SK-N-SH treated with all-trans-retinoic acid at 6 μM for 48 hours (cell line): ENCODE data around the gene SELPLG.

ENCODE experiments used
- ARNTL ChIP-seq: fragments of 450-650 bp; formaldehyde crosslinking; IDR thresholded peaks from 2 replicates; pipeline ENCODE4 v1.5.0; 2020; ENCODE audit warnings: low read depth, mild to moderate bottlenecking, moderate library complexity, borderline replicate concordance
- CREB5 ChIP-seq: fragments of 250-450 bp; sonication (Bioruptor Pico); IDR thresholded peaks from 2 replicates; pipeline ENCODE4 v1.5.1; 2020; ENCODE audit warnings: low read depth, mild to moderate bottlenecking, moderate library complexity
- CSDC2 ChIP-seq: fragments of 250-450 bp; sonication (Bioruptor Pico); IDR thresholded peaks from 2 replicates; pipeline ENCODE4 v1.5.0; 2020; ENCODE audit warnings: mild to moderate bottlenecking, moderate library complexity
- ISL1 ChIP-seq: fragments of 250-450 bp; sonication (Bioruptor Pico); IDR thresholded peaks from 2 replicates; pipeline ENCODE4 v2.1.2; 2022; ENCODE audit warnings: mild to moderate bottlenecking, moderate library complexity
- POU6F1 ChIP-seq: fragments of 250-450 bp; sonication (Bioruptor Pico); IDR thresholded peaks from 2 replicates; pipeline ENCODE4 v1.8.0; 2021; ENCODE audit warnings: low read depth, mild to moderate bottlenecking, moderate library complexity, borderline replicate concordance
- TOX ChIP-seq: fragments of 250-450 bp; sonication (Bioruptor Pico); IDR thresholded peaks from 2 replicates; pipeline ENCODE4 v1.8.0; 2021; ENCODE audit warnings: mild to moderate bottlenecking, moderate library complexity, borderline replicate concordance
- ZFP3 ChIP-seq: fragments of 250-450 bp; sonication (Bioruptor Pico); IDR thresholded peaks from 2 replicates; pipeline ENCODE4 v1.5.0; 2020; ENCODE audit warnings: mild to moderate bottlenecking, moderate library complexity

GRCh38 chr12:108622921-108623514 is 10.7 kb downstream of the SELPLG start:
- TF ChIP-seq TOX (CRISPR knock-in tag) (no peak), CSDC2 (CRISPR knock-in tag) (no peak), POU6F1 (no peak), ZFP3 (CRISPR knock-in tag) (no peak), CREB5 (no peak), ARNTL (no peak), ISL1 (CRISPR knock-in tag) (no peak)
